Fibroblast of villous mesenchyme (primary cell): Measurements from ENCODE around the gene WFDC9. TPM values are rescaled to one million over a fixed set of nuclear protein-coding genes. Genes with fewer than 3 reads are reported as not detected.
A peak's percentile ranks its signal among the peaks of the same experiment; 100 is the strongest.

Experiments
- DNase-seq: peaks from one replicate; pipeline ENCODE4 v3.0.0-alpha.2; 2010; ENCODE audit warnings: low read depth
- H3K4me3 ChIP-seq: 2 replicates; pipeline ENCODE4 v1.5.1; 2011; ENCODE audit warnings: low read depth, mild to moderate bottlenecking, low read length
- total RNA-seq: library from RNA; depleted of rRNA; stranded (reverse); fragments of >200 nt; gene quantifications from 2 replicates; pipeline ENCODE4 v1.2.3, GENCODE V29; 2012
- TF ChIP-seq, protein P1 (sequence below): IDR thresholded peaks from 2 replicates; pipeline ENCODE4 v1.5.1; 2012; ENCODE audit warnings: low read depth, mild to moderate bottlenecking, low read length; ENCODE audit not compliant: insufficient read depth

WFDC9 gene
- total RNA-seq, 1 donor = not detected

DNA sequence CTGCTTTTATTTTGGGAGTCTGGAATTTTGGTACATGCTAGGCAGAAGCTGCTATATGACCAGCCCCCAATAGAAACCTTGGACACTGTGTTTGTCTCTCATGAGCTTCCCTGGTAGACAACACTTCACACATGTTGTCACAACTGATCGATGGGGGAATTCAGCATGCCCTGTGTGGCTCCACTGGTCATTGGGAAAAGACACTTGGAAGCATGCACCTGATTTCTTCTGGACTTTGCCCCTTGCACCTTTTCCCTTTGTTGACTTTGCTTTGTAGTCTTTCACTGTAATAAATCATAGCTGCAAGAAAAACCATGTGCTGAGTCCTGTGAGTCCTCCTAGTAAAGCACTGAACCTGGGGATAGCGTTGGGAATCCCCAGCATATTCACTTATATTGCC is 9.5 kb downstream of the WFDC9 start:
- H3K4me3 ChIP-seq = no peak overlapping the region
- DNase-seq = no peak
- TF ChIP-seq, protein P1, sequence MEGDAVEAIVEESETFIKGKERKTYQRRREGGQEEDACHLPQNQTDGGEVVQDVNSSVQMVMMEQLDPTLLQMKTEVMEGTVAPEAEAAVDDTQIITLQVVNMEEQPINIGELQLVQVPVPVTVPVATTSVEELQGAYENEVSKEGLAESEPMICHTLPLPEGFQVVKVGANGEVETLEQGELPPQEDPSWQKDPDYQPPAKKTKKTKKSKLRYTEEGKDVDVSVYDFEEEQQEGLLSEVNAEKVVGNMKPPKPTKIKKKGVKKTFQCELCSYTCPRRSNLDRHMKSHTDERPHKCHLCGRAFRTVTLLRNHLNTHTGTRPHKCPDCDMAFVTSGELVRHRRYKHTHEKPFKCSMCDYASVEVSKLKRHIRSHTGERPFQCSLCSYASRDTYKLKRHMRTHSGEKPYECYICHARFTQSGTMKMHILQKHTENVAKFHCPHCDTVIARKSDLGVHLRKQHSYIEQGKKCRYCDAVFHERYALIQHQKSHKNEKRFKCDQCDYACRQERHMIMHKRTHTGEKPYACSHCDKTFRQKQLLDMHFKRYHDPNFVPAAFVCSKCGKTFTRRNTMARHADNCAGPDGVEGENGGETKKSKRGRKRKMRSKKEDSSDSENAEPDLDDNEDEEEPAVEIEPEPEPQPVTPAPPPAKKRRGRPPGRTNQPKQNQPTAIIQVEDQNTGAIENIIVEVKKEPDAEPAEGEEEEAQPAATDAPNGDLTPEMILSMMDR = no peak

DNA sequence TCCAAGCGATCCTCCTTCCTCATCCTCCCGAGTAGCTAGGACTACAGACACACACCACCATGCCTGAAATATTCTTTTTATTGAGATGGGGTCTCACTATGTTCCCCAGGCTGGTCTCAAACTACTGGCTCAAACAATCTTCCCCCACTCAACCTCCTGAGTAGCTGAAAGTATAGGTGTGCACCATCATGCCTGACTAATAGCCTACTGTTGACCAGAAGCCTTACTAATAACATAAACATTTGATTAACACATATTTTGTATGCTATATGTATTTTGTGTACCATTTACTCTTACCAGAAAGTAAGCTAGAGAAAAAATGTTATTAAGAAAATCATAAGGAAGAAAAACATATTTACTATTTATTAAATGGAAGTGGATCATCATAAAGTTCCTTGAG is 13.5 kb downstream of the WFDC9 start:
- no peak for DNase-seq
- TF ChIP-seq, protein P1 = no peak
- H3K4me3 ChIP-seq = no peak overlapping the region

DNA sequence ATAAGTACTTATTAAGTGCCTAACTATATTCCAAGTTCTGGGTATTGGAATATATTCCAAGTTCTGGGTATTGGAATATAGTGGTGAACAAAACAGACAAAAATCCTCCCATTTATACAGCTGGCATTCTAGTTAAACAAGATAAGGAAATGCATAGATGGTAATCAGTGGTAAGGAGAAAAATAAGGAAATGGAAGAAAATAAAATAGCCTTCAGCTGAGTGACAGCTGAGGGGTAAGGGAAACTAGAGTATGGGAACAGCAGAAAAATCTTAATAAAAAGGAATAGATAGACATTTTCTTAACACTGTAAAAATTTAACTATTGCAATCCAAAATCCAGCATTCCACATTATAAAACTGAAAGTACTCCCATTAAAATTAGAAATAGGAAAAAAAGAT is 18.8 kb downstream of the WFDC9 start:
- TF ChIP-seq, protein P1 = no peak
- DNase-seq = no peak

DNA sequence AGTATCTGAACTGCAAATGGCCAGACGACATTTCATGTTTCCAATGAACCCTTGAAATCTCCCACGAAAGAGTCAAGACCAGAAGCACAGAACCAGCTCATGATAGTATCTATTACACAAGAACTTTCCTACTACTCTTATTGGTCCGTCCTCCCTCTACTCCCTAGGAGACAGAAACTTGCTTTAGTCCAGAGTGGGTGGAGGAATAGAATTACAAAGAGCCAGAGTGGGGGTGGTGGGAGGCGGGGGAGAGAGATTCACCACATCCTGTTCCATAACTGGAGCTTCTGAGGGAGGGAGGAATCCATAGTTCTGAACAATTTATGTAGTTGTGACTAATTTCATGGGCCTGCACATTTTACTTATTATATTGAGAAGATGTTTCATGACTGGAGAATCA is 20.0 kb downstream of the WFDC9 start:
- peak; percentile 90 for DNase-seq
- no peak overlapping the region for H3K4me3 ChIP-seq
- TF ChIP-seq, protein P1 = no peak

More for the DNA sequence above, 18.8 kb downstream of the WFDC9 start:
- no peak overlapping the region for H3K4me3 ChIP-seq

DNA sequence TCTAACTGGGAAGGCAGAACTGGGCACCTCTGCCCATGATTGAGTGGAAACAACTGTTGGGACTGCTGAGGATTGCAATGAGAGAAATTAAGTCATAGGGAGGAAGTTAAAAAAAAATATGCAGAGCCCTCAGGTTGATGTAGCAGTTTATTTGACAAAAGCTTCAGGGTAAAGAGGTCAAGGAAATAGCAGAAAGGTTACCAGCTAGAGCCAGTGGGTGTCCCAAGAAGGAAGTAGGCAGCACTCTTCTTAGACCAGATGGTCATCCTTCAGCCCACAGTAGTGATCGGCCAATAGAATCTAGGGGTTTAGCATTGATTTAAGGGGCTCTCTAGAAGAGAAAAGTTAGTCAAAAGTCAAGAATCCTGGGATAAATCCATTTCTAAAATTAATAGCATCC is 23.3 kb downstream of the WFDC9 start:
- H3K4me3 ChIP-seq = no peak overlapping the region
- TF ChIP-seq, protein P1 = no peak
- DNase-seq = no peak

DNA sequence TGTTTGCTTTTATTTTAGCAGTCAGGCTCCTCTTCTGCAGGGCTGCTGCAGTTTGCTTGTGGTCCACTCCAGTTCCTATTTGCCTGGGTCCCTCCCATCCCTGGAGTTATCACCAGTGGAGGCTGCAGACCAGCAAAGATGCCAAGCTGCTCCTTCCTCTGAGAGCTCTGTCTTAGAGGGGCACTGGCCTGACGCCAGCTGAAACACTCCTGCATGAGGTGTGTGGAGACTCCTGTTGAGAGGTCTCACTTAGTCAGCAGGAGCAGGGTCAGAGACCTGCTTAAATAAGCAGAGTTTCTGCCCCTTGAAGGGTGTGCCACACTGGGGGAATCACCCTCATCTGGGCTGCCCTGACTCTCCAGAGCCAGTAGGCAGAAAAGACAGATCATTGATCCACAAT is 35.8 kb downstream of the WFDC9 start:
- TF ChIP-seq, protein P1 = no peak

DNA sequence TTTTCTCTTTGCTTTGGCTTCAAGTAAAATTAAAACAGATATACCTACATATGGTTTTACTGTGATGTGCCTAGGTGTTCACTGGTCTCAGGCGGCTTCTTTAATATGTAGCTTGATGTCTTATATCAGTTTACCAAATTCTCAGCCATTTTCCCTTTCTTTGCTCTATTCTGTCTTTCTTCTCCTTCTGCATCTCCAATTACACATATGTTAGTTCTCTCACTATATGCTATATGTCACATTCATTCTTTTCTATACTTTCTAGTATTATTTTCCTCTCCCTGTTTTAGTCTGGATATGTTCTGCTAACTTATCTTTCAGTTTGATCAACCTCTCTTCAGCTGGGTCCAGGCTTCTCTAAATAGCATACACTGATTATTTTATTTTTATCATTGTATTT is 37.6 kb downstream of the WFDC9 start:
- TF ChIP-seq, protein P1 = no peak
- no peak overlapping the region for H3K4me3 ChIP-seq
- DNase-seq = no peak

More for the DNA sequence above, 35.8 kb downstream of the WFDC9 start:
- DNase-seq = no peak
- H3K4me3 ChIP-seq = no peak overlapping the region
